Measurements from ENCODE around the gene SMDT1.

- no peak for TF ChIP-seq ATF7 (IDR thresholded peaks at IDR 0.05)
- no peak for TF ChIP-seq THRA (IDR thresholded peaks at IDR 0.05)
- TF ChIP-seq TARDBP (IDR thresholded peaks at IDR 0.05) = no peak
- TF ChIP-seq FOXK2 (conservative IDR thresholded peaks at IDR 0.05 in 1 of 2, IDR thresholded peaks at IDR 0.05 in 1 of 2; ENCODE audit: low read depth in 2 of 2) = no peak
- no peak for TF ChIP-seq FOXA1 (IDR thresholded peaks at IDR 0.05; ENCODE audit: borderline replicate concordance)
- TF ChIP-seq POLR2A (conservative IDR thresholded peaks at IDR 0.05) = no peak
- no peak for TF ChIP-seq HDAC2 (IDR thresholded peaks at IDR 0.05)
- TF ChIP-seq LEF1 (IDR thresholded peaks at IDR 0.05) = no peak
- no peak for TF ChIP-seq ETV1 (tag; conservative IDR thresholded peaks at IDR 0.05; ENCODE audit: low read depth)
Measured at GRCh38 chr22:42060489-42060888, 19.0 kb upstream of the SMDT1 start.

Data from K562 (cell line).